H9 (cell line): ENCODE data around the gene PIK3CD. TPM values are rescaled to one million over a fixed set of nuclear protein-coding genes. Genes with fewer than 3 reads are reported as not detected.

Source experiments
- DNase-seq: peaks from one replicate; pipeline ENCODE4 v3.0.0-alpha.2; 2017
- H2AFZ ChIP-seq: one replicate; pipeline ENCODE4 v1.6.1; 2013; ENCODE audit warnings: mild to moderate bottlenecking, low read length, control low read depth, moderate library complexity
- H2AK5ac ChIP-seq: 2 replicates; pipeline ENCODE4 v1.6.1; 2013; ENCODE audit warnings: low read length, control low read depth, mixed read lengths; ENCODE audit not compliant: insufficient read length
- H2BK120ac ChIP-seq: one replicate; pipeline ENCODE4 v1.6.1; 2013; ENCODE audit warnings: low read depth, mild to moderate bottlenecking, low read length, control low read depth, inconsistent platforms; ENCODE audit not compliant: poor library complexity, severe bottlenecking
- H2BK12ac ChIP-seq: 2 replicates; pipeline ENCODE4 v1.6.1; 2013; ENCODE audit warnings: low read length, control low read depth, mixed read lengths, low read depth; ENCODE audit not compliant: insufficient read length
- H2BK15ac ChIP-seq: 2 replicates; pipeline ENCODE4 v1.6.1; 2013; ENCODE audit warnings: low read depth, low read length, control low read depth
- H2BK20ac ChIP-seq: one replicate; pipeline ENCODE4 v1.6.1; 2013; ENCODE audit warnings: low read depth, mild to moderate bottlenecking, low read length, control low read depth, inconsistent platforms; ENCODE audit not compliant: poor library complexity, severe bottlenecking
- H2BK5ac ChIP-seq: 2 replicates; pipeline ENCODE4 v1.6.1; 2013; ENCODE audit warnings: low read length, control low read depth, mixed read lengths; ENCODE audit not compliant: insufficient read length
- H3K14ac ChIP-seq: 2 replicates; pipeline ENCODE4 v1.6.1; 2013; ENCODE audit warnings: low read length, control low read depth; ENCODE audit not compliant: insufficient read depth
- H3K18ac ChIP-seq: 2 replicates; pipeline ENCODE4 v1.6.1; 2013; ENCODE audit warnings: low read depth, mild to moderate bottlenecking, mixed read lengths, low read length, control low read depth; ENCODE audit not compliant: insufficient read length
- H3K23ac ChIP-seq: 2 replicates; pipeline ENCODE4 v1.6.1; 2013; ENCODE audit warnings: low read length, control low read depth, mixed read lengths, low read depth; ENCODE audit not compliant: insufficient read length
- H3K23me2 ChIP-seq: 2 replicates; pipeline ENCODE4 v1.6.1; 2013; ENCODE audit warnings: low read depth, mild to moderate bottlenecking, mixed read lengths, low read length, control low read depth; ENCODE audit not compliant: insufficient read length, poor library complexity, severe bottlenecking
- H3K27ac ChIP-seq: 2 replicates; pipeline ENCODE4 v1.5.1; 2013; ENCODE audit warnings: low read length, control low read depth, mixed read lengths, low read depth; ENCODE audit not compliant: insufficient read length
- H3K27me3 ChIP-seq: 2 replicates; pipeline ENCODE4 v1.6.1; 2013; ENCODE audit warnings: low read length, control low read depth, inconsistent platforms; ENCODE audit not compliant: insufficient read depth
- H3K4ac ChIP-seq: 2 replicates; pipeline ENCODE4 v1.6.1; 2013; ENCODE audit warnings: low read depth, mild to moderate bottlenecking, control low read depth, inconsistent platforms, low read length, moderate library complexity
- H3K4me1 ChIP-seq: 2 replicates; pipeline ENCODE4 v1.6.1; 2013; ENCODE audit warnings: low read length, control low read depth, inconsistent platforms; ENCODE audit not compliant: insufficient read depth
- H3K4me2 ChIP-seq: 2 replicates; pipeline ENCODE4 v1.6.1; 2013; ENCODE audit warnings: low read length, control low read depth, mixed read lengths; ENCODE audit not compliant: insufficient read length, insufficient read depth
- H3K56ac ChIP-seq: 2 replicates; pipeline ENCODE4 v1.6.1; 2013; ENCODE audit warnings: low read depth, mild to moderate bottlenecking, mixed read lengths, low read length, control low read depth; ENCODE audit not compliant: insufficient read length
- H3K79me1 ChIP-seq: 2 replicates; pipeline ENCODE4 v1.6.1; 2013; ENCODE audit warnings: low read depth, mild to moderate bottlenecking, moderate library complexity, low read length, control low read depth, inconsistent platforms; ENCODE audit not compliant: insufficient read depth, poor library complexity, severe bottlenecking
- H3K79me2 ChIP-seq: 2 replicates; pipeline ENCODE4 v1.6.1; 2013; ENCODE audit warnings: low read length, control low read depth, inconsistent platforms; ENCODE audit not compliant: insufficient read depth
- H3K9ac ChIP-seq: 2 replicates; pipeline ENCODE4 v1.6.1; 2013; ENCODE audit warnings: low read length, control low read depth, mixed read lengths; ENCODE audit not compliant: insufficient read length; ENCODE audit errors: extremely low read depth
- H3K9me3 ChIP-seq: one replicate; pipeline ENCODE4 v1.6.1; 2013; ENCODE audit warnings: low read depth, low read length, inconsistent platforms; ENCODE audit not compliant: control insufficient read depth
- H3T11ph ChIP-seq: one replicate; pipeline ENCODE4 v1.6.1; 2013; ENCODE audit warnings: mild to moderate bottlenecking, low read length, control low read depth, inconsistent platforms
- H4K20me1 ChIP-seq: one replicate; pipeline ENCODE4 v1.6.1; 2013; ENCODE audit not compliant: control insufficient read depth, insufficient read length, insufficient read depth
- H4K5ac ChIP-seq: 2 replicates; pipeline ENCODE4 v1.6.1; 2013; ENCODE audit warnings: low read depth, mild to moderate bottlenecking, mixed read lengths, low read length, control low read depth; ENCODE audit not compliant: insufficient read length
- H4K8ac ChIP-seq: replicated peaks from 2 replicates; pipeline ENCODE4 v1.6.1; 2013; ENCODE audit warnings: low read length, control low read depth, mixed read lengths, low read depth; ENCODE audit not compliant: insufficient read length
- H4K91ac ChIP-seq: 2 replicates; pipeline ENCODE4 v1.6.1; 2013; ENCODE audit warnings: low read depth, mild to moderate bottlenecking, moderate library complexity, mixed read lengths, low read length, control low read depth; ENCODE audit not compliant: insufficient read length
- H3K27ac Mint-ChIP-seq, 3 experiments: 2 replicates in 2 of 3; 3 replicates in 1 of 3; pipeline ENCODE4 v1.8.0; 2020 to 2021; ENCODE audit warnings: mixed read lengths in 3 of 3, mild to moderate bottlenecking in 1 of 3, moderate library complexity in 1 of 3
- H3K27me3 Mint-ChIP-seq: 2 replicates; pipeline ENCODE4 v1.8.0; 2021; ENCODE audit warnings: low read depth, mild to moderate bottlenecking, moderate library complexity, mixed read lengths
- H3K36me3 Mint-ChIP-seq, 3 experiments: 2 replicates in 2 of 3; 3 replicates in 1 of 3; pipeline ENCODE4 v1.8.0; 2020 to 2021; ENCODE audit warnings: low read depth in 3 of 3, mixed read lengths in 3 of 3; ENCODE audit not compliant: insufficient read depth in 1 of 3
- H3K4me1 Mint-ChIP-seq, 2 experiments: 2 replicates each; pipeline ENCODE4 v1.8.0; 2020; ENCODE audit warnings: mixed read lengths in 2 of 2
- H3K4me3 Mint-ChIP-seq, 2 experiments: 2 replicates in 1 of 2; 3 replicates in 1 of 2; pipeline ENCODE4 v1.8.0; 2020 to 2021; ENCODE audit warnings: mild to moderate bottlenecking in 2 of 2, mixed read lengths in 2 of 2, moderate library complexity in 1 of 2
- H3K9me3 Mint-ChIP-seq, 2 experiments: 2 replicates in 1 of 2; 3 replicates in 1 of 2; pipeline ENCODE4 v1.8.0; 2020; ENCODE audit warnings: mild to moderate bottlenecking in 2 of 2, mixed read lengths in 2 of 2, moderate library complexity in 1 of 2
- WGBS: extraction: QIAGEN DNeasy Blood & Tissue Kit; methylation state at CpG from one replicate; pipeline ENCODE4 v1.1.7; 2013; ENCODE audit warnings: missing lambda C conversion rate, low lambda C conversion rate, mixed read lengths; ENCODE audit not compliant: insufficient read length; ENCODE audit errors: extremely low coverage; 5-methylcytosine and 5-hydroxymethylcytosine counted together
- total RNA-seq: library from RNA; stranded (reverse); gene quantifications from 2 replicates; pipeline ENCODE4 v1.2.1, GENCODE V29; 2021
- TF ChIP-seq, protein P1 (sequence below): fragments of 200-600 bp; sonication (generic); conservative IDR thresholded peaks from 3 replicates; pipeline ENCODE4 v1.8.0; 2021; ENCODE audit warnings: antibody characterized with exemption, mild to moderate bottlenecking

The PIK3CD gene
- total RNA-seq, 1 experiment from 2014 or later: 10.0 TPM

GRCh38 chr1:9648171-9648570, 3.4 kb upstream of the PIK3CD start:
- Mint-ChIP-seq H3K4me1 (peaks cover 8 to 9% of the 10 kb centered on the region in 2 experiments), H3K27me3 (peaks cover 44% of the 10 kb centered on the region), H3K27ac (no peak overlapping the region), H3K4me3 (no peak overlapping the region), H3K36me3 (no peaks in the 10 kb centered on the region), H3K9me3 (no peaks in the 10 kb centered on the region; a peak in 1 of 5 replicates)
- H3K27ac ChIP-seq: no peak overlapping the region
- H2AK5ac ChIP-seq: no peak overlapping the region
- no peak overlapping the region for H3K9ac ChIP-seq
- no peak for DNase-seq
- no peak overlapping the region for H4K8ac ChIP-seq
- no peaks in the 10 kb centered on the region for H3K79me1 ChIP-seq
- H3K18ac ChIP-seq: no peak overlapping the region
- no peak overlapping the region for H2AFZ ChIP-seq
- no peak overlapping the region for H2BK120ac ChIP-seq
- H3K23me2 ChIP-seq: peaks cover 10% of the 10 kb centered on the region
- TF ChIP-seq, protein P1, sequence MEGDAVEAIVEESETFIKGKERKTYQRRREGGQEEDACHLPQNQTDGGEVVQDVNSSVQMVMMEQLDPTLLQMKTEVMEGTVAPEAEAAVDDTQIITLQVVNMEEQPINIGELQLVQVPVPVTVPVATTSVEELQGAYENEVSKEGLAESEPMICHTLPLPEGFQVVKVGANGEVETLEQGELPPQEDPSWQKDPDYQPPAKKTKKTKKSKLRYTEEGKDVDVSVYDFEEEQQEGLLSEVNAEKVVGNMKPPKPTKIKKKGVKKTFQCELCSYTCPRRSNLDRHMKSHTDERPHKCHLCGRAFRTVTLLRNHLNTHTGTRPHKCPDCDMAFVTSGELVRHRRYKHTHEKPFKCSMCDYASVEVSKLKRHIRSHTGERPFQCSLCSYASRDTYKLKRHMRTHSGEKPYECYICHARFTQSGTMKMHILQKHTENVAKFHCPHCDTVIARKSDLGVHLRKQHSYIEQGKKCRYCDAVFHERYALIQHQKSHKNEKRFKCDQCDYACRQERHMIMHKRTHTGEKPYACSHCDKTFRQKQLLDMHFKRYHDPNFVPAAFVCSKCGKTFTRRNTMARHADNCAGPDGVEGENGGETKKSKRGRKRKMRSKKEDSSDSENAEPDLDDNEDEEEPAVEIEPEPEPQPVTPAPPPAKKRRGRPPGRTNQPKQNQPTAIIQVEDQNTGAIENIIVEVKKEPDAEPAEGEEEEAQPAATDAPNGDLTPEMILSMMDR: no peak
- no CpG with 5 or more reads among the region's 10 CpGs for WGBS
- H4K91ac ChIP-seq: no peak overlapping the region
- no peak overlapping the region for H3T11ph ChIP-seq
- no peak overlapping the region for H2BK15ac ChIP-seq
- no peak overlapping the region for H2BK20ac ChIP-seq
- no peak overlapping the region for H3K4ac ChIP-seq
- peaks cover 9% of the 10 kb centered on the region; the same call in 1 of the 2 replicates for H3K27me3 ChIP-seq
- no peaks in the 10 kb centered on the region for H4K20me1 ChIP-seq
- H3K4me2 ChIP-seq: no peak overlapping the region
- no peak overlapping the region for H3K56ac ChIP-seq
- no peak overlapping the region for H3K23ac ChIP-seq
- no peak overlapping the region for H2BK5ac ChIP-seq
- no peaks in the 10 kb centered on the region for H3K9me3 ChIP-seq
- H3K4me1 ChIP-seq: no peaks in the 10 kb centered on the region
- no peak overlapping the region for H3K14ac ChIP-seq
- no peak overlapping the region for H4K5ac ChIP-seq
- no peak overlapping the region for H2BK12ac ChIP-seq
- no peaks in the 10 kb centered on the region for H3K79me2 ChIP-seq
